GM12878 (cell line): ENCODE data around the gene SMCO1. TPM values are rescaled to one million over a fixed set of nuclear protein-coding genes. Genes with fewer than 3 reads are reported as not detected.

ENCODE experiments used
- ATAC-seq: fragments of 200-7000 bp; cut with Tn5 transposase; 3 replicates; pipeline ENCODE4 v1.9.1; 2020; ENCODE audit warnings: mild to moderate bottlenecking, moderate library complexity
- BruUV-seq: library from RNA; stranded (reverse); fragments of 400-500 nt; replicated peaks from 2 replicates; lab custom pipeline; 2021; lab: Mats Ljungman, UMichigan
- CTCF ChIA-PET: fragments of 300-600 bp; sonication (Branson Sonifier 250); formaldehyde crosslinking; extraction: SDS; loops from one replicate; lab custom pipeline; 2021; ENCODE audit warnings: inconsistent platforms; lab: Yijun Ruan, JAX
- POLR2A ChIA-PET: fragments of 350-600 bp; formaldehyde crosslinking; extraction: SDS; loops from one replicate; lab custom pipeline; 2021; ENCODE audit warnings: inconsistent platforms; lab: Charles Lee
- RAD21 ChIA-PET: fragments of 300-600 bp; sonication (Branson Sonifier 250); formaldehyde crosslinking; loops from one replicate; lab custom pipeline; 2023; ENCODE audit warnings: antibody characterized with exemption; ENCODE audit not compliant: unreplicated experiment; lab: Charles Lee
- SMC1A ChIA-PET: fragments of 300-600 bp; sonication (Branson Sonifier 250); formaldehyde crosslinking; loops from one replicate; lab custom pipeline; 2023; ENCODE audit not compliant: unreplicated experiment, uncharacterized antibody; lab: Charles Lee
- DNase-seq: peaks from one replicate; pipeline ENCODE4 v3.0.0-alpha.2; 2011; ENCODE audit warnings: low read depth, low spot score
- FAIRE-seq: peaks from 3 replicates; lab custom pipeline; 2011; peaks lifted over from hg19 to GRCh38; lab: Jason Lieb, UNC
- H2AFZ ChIP-seq: 2 replicates; pipeline ENCODE4 v1.6.0; 2011; ENCODE audit warnings: low read depth, low read length, control low read depth; ENCODE audit not compliant: control insufficient read depth
- H3K27ac ChIP-seq: 2 replicates; pipeline ENCODE4 v1.5.1; 2011; ENCODE audit warnings: control low read depth; ENCODE audit not compliant: control insufficient read depth, insufficient read depth
- H3K27me3 ChIP-seq, 2 experiments: replicated peaks in 1 of 2; 2 replicates each; pipeline versions ENCODE4 v1.6.0 to v1.6.1; 2011; ENCODE audit warnings: low read length in 1 of 2; ENCODE audit not compliant: control insufficient read depth in 2 of 2, insufficient read depth in 2 of 2
- H3K36me3 ChIP-seq, 2 experiments: 2 replicates each; pipeline ENCODE4 v1.5.1; 2011; ENCODE audit warnings: low read length in 1 of 2; ENCODE audit not compliant: control insufficient read depth in 2 of 2, insufficient read depth in 2 of 2
- H3K4me1 ChIP-seq: 2 replicates; pipeline ENCODE4 v1.6.1; 2011; ENCODE audit warnings: mild to moderate bottlenecking, low read length, moderate library complexity, mixed read lengths; ENCODE audit not compliant: control insufficient read depth, insufficient read depth
- H3K4me2 ChIP-seq: 2 replicates; pipeline ENCODE4 v1.6.0; 2011; ENCODE audit warnings: control low read depth; ENCODE audit not compliant: control insufficient read depth, insufficient read depth
- H3K4me3 ChIP-seq: fragments of 200-600 bp; sonication (generic); 2 replicates; pipeline ENCODE4 v1.5.1; 2016
- H3K79me2 ChIP-seq: 2 replicates; pipeline ENCODE4 v1.6.0; 2011; ENCODE audit warnings: low read length; ENCODE audit not compliant: control insufficient read depth, insufficient read depth
- H3K9ac ChIP-seq: 2 replicates; pipeline ENCODE4 v1.8.0; 2011; ENCODE audit warnings: low read length, control low read depth, mixed read lengths; ENCODE audit not compliant: control insufficient read depth, insufficient read depth
- H3K9me3 ChIP-seq: replicated peaks from 3 replicates; pipeline ENCODE4 v1.5.1; 2011; ENCODE audit warnings: mild to moderate bottlenecking, low read length; ENCODE audit not compliant: control insufficient read depth, insufficient read depth
- H4K20me1 ChIP-seq: 2 replicates; pipeline ENCODE4 v1.6.0; 2011; ENCODE audit not compliant: control insufficient read depth, insufficient read depth
- ASH2L ChIP-seq: fragments of 300-600, 200-600 bp; sonication (generic); IDR thresholded peaks from 2 replicates; pipeline ENCODE4 v1.6.1; 2017; ENCODE audit warnings: low read depth, mild to moderate bottlenecking, borderline replicate concordance
- BMI1 ChIP-seq: fragments of 450-650 bp; IDR thresholded peaks from 2 replicates; pipeline ENCODE4 v1.6.1; 2016; ENCODE audit warnings: mild to moderate bottlenecking, moderate library complexity, borderline replicate concordance
- BRCA1 ChIP-seq: IDR thresholded peaks from 2 replicates; pipeline ENCODE4 v1.6.1; 2011; ENCODE audit warnings: low read depth, low read length, improper control_type of control experiment
- CUX1 ChIP-seq: IDR thresholded peaks from 2 replicates; pipeline ENCODE4 v1.6.1; 2012; ENCODE audit warnings: improper control_type of control experiment, low read depth, low read length; ENCODE audit not compliant: insufficient replicate concordance
- MEF2B ChIP-seq: fragments of 450-650 bp; IDR thresholded peaks from 2 replicates; pipeline ENCODE4 v1.6.1; 2018; ENCODE audit warnings: mild to moderate bottlenecking, moderate library complexity; ENCODE audit not compliant: partially characterized antibody, poor library complexity, severe bottlenecking
- NFIC ChIP-seq: IDR thresholded peaks from 2 replicates; pipeline ENCODE4 v1.6.1; 2012; ENCODE audit warnings: low read depth, mild to moderate bottlenecking, inconsistent platforms, low read length, moderate library complexity
- NRF1 ChIP-seq: conservative IDR thresholded peaks from 2 replicates; pipeline ENCODE4 v1.6.1; 2011; ENCODE audit warnings: mild to moderate bottlenecking, low read depth, low read length, improper control_type of control experiment
- TCF12 ChIP-seq: IDR thresholded peaks from 2 replicates; pipeline ENCODE4 v1.6.1; 2011; ENCODE audit warnings: low read depth, mild to moderate bottlenecking, low read length
- ZNF687 ChIP-seq: fragments of 450-650 bp; IDR thresholded peaks from 2 replicates; pipeline ENCODE4 v1.6.1; 2017; ENCODE audit warnings: mild to moderate bottlenecking, moderate library complexity
- whole genome bisulfite sequencing: methylation state at CpG from one replicate; pipeline ENCODE4 v1.1.6; 2016; ENCODE audit warnings: low lambda C conversion rate; ENCODE audit not compliant: insufficient replicate concordance, insufficient coverage; ENCODE audit errors: missing lambda C conversion rate; 5-methylcytosine and 5-hydroxymethylcytosine counted together
- in situ Hi-C: fragments of 300-500 bp; cut with MboI; formaldehyde crosslinking; loops from 9 replicates; pipeline ENCODE4 v1.14.3; 2018; ENCODE audit warnings: mixed read lengths
- intact Hi-C: fragments of 100-400 bp; cut with micrococcal nuclease; formaldehyde crosslinking; loops from one replicate; pipeline ENCODE4 v1.14.2; 2022; ENCODE audit not compliant: unreplicated experiment
- polyA plus RNA-seq, 11 experiments: library from polyadenylated mRNA; depleted of rRNA in 4 of 11; unstranded in 6 of 11; stranded (reverse) in 5 of 11; fragments of >200 nt; fragmentation: Nextera tagmentation in 4 of 11; fragmentation: Illumina TruSeq in 1 of 11; extraction: Ambion mirVana in 4 of 11; extraction: Trizol in 1 of 11; gene quantifications; 1 replicate in 1 of 11; 2 replicates in 10 of 11; pipeline versions ENCODE4 v1.2.1 to v1.2.3, GENCODE V29; 2011 to 2016; ENCODE audit warnings: inconsistent platforms in 2 of 11, missing spikeins in 2 of 11, low read depth in 1 of 11
- total RNA-seq, 4 experiments: library from RNA; depleted of rRNA in 3 of 4; stranded (reverse); fragments of >200 nt in 3 of 4; fragmentation: Illumina TruSeq in 1 of 4; extraction: Trizol in 1 of 4; gene quantifications; 2 replicates each; pipeline versions ENCODE4 v1.2.1 to v1.2.3, GENCODE V29; 2013 to 2021
- TF ChIP-seq, protein P1 (sequence below): IDR thresholded peaks from 2 replicates; pipeline ENCODE4 v1.6.1; 2012; ENCODE audit warnings: low read length, inconsistent platforms

The SMCO1 gene
- total and polyA plus RNA-seq, 10 of the 15 experiments (the other 5 are each of a cell fraction or from before 2014, with no cell fraction given) = 0.05 TPM; not detected in 9

GRCh38 chr3:196463804-196464203, 51.3 kb downstream of the SMCO1 start (continued):
- TF ChIP-seq ZNF687 = peak; percentile 30; the same call in 1 of the 2 replicates
- no peak for TF ChIP-seq ASH2L
- no peak for TF ChIP-seq BRCA1

- ChIA-PET POLR2A (interaction anchor here (1.1 to 1.7 kb wide), 2 partner anchors 23 to 37 kb away, joined by 3 to 8 read pairs; no protein-coding TSS in a partner anchor), SMC1A (interaction anchor here (0.8 to 1.7 kb wide), 2 partner anchors 9 to 23 kb away, joined by 3 to 11 read pairs; no protein-coding TSS in a partner anchor), RAD21 (interaction anchor here (0.6 to 3.2 kb wide), 3 partner anchors 23 to 26 kb away, joined by 3 to 24 read pairs (median 5); no protein-coding TSS in a partner anchor), CTCF (interaction anchor here (0.6 to 2.8 kb wide), 3 partner anchors 24 to 61 kb away, joined by 3 to 9 read pairs (median 3); no protein-coding TSS in a partner anchor)
- in situ Hi-C loops = no loop called here
- Histone ChIP-seq H3K4me3 (no peak overlapping the region), H3K79me2 (no peaks in the 10 kb centered on the region), H4K20me1 (no peaks in the 10 kb centered on the region), H3K9ac (peak overlapping the region; percentile 48), H2AFZ (no peak overlapping the region), H3K27me3 (no peaks in the 10 kb centered on the region), H3K4me1 (peaks cover 6% of the 10 kb centered on the region), H3K4me2 (no peak overlapping the region), H3K27ac (peak overlapping the region; percentile 95), H3K9me3 (no peaks in the 10 kb centered on the region; the same call in 2 of the 3 replicates), H3K36me3 (0 out of 4 replicates have a peak, but pooled peaks cover 0 to 2% of the 10 kb centered on the region in 2 experiments)
- DNase-seq = peak; percentile 53
- 39% methylated on average over 2 of the region's 2 CpGs for WGBS
- no peak for FAIRE-seq
- no peak for ATAC-seq
- intact Hi-C loops = loop anchor here (1.0 kb wide), 1 partner anchor 23 kb away; no protein-coding TSS in a partner anchor
- no TSS peak for BruUV-seq
- no peak for TF ChIP-seq NRF1
- TF ChIP-seq NFIC = peak; percentile 65; the same call in 1 of the 2 replicates
- no peak for TF ChIP-seq CUX1
- TF ChIP-seq BMI1 = no peak
- TF ChIP-seq, protein P1, sequence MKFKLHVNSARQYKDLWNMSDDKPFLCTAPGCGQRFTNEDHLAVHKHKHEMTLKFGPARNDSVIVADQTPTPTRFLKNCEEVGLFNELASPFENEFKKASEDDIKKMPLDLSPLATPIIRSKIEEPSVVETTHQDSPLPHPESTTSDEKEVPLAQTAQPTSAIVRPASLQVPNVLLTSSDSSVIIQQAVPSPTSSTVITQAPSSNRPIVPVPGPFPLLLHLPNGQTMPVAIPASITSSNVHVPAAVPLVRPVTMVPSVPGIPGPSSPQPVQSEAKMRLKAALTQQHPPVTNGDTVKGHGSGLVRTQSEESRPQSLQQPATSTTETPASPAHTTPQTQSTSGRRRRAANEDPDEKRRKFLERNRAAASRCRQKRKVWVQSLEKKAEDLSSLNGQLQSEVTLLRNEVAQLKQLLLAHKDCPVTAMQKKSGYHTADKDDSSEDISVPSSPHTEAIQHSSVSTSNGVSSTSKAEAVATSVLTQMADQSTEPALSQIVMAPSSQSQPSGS = peak; percentile 86; the same call in 1 of the 2 replicates
- TF ChIP-seq TCF12 = 0 out of 2 replicates have a peak, but pooled peaks have one; percentile 16
- TF ChIP-seq MEF2B = no peak
Observed at GRCh38 chr3:196463478-196463756, 51.7 kb downstream of the SMCO1 start.
